Psoas muscle (tissue), 8 donors: ENCODE data around the gene PGLYRP2. TPM values are rescaled to one million over a fixed set of nuclear protein-coding genes. Genes with fewer than 3 reads are reported as not detected.

Experiments
- ATAC-seq, 4 donors: fragments of 200-7000 bp; cut with Tn5 transposase; one replicate each; pipeline ENCODE4 v1.9.1; 2020; ENCODE audit warnings: moderate library complexity in 3 of 4, mild to moderate bottlenecking in 2 of 4
- DNase-seq, 2 donors: peaks; one replicate each; pipeline ENCODE4 v3.0.0-alpha.2; 2020
- H3K27ac ChIP-seq: fragments of 200-600 bp; one replicate; pipeline ENCODE4 v1.8.0; 2022
- H3K27me3 ChIP-seq, 3 donors: fragments of 200-600 bp in 1 of 3; one replicate each; pipeline versions ENCODE4 v1.6.1 to v1.8.0; 2013 to 2022; ENCODE audit warnings: low read length in 2 of 3, mild to moderate bottlenecking in 2 of 3, moderate library complexity in 1 of 3; ENCODE audit not compliant: insufficient read depth in 3 of 3
- H3K36me3 ChIP-seq, 2 donors: fragments of 200-600 bp in 1 of 2; one replicate each; pipeline versions ENCODE4 v1.6.1 to v1.8.0; 2013 to 2022; ENCODE audit warnings: low read depth in 1 of 2, mild to moderate bottlenecking in 1 of 2, moderate library complexity in 1 of 2; ENCODE audit not compliant: insufficient read depth in 1 of 2
- H3K4me1 ChIP-seq: fragments of 200-600 bp; one replicate; pipeline ENCODE4 v1.8.0; 2022
- H3K4me3 ChIP-seq: fragments of 200-600 bp; one replicate; pipeline ENCODE4 v1.8.0; 2022; ENCODE audit warnings: mild to moderate bottlenecking
- H3K9me3 ChIP-seq: fragments of 200-600 bp; one replicate; pipeline ENCODE4 v1.8.0; 2022
- CTCF ChIP-seq: fragments of 200-600 bp; IDR thresholded peaks from one replicate; pipeline ENCODE4 v1.8.0; 2022; ENCODE audit warnings: antibody characterized with exemption
- WGBS, 3 donors: extraction: QIAGEN DNeasy Blood & Tissue Kit; methylation state at CpG; one replicate each; pipeline versions ENCODE4 v1.1.6 to v1.1.7; 2013; 5-methylcytosine and 5-hydroxymethylcytosine counted together
- intact Hi-C, 2 donors: fragments of 100-400 bp; cut with DNase I; formaldehyde crosslinking; loops; one replicate each; pipeline versions ENCODE4 v1.11.0 to v1.14.2; 2022
- polyA plus RNA-seq, 3 donors: library from polyadenylated mRNA; stranded (reverse); fragments of 200-250 nt; gene quantifications; one replicate each; pipeline ENCODE4 v1.2.3, GENCODE V29; 2013
- total RNA-seq, 4 donors: library from RNA; stranded (reverse); fragmentation: NEBNext Ultra II Directional in 2 of 4; extraction: Animal tissue kit (Norgen Biotek cat#: 25700) in 2 of 4; gene quantifications; one replicate each; pipeline versions ENCODE4 v1.2.1 to v1.2.4, GENCODE V29; 2021 to 2023
- donor health status: healthy with polysubstance abuse.
- donor health status: DM: no; HTN: no; CAD: no; lungs with moderate emphysema.
- donor health status: Bipolar disorder and iron deficiency.
- donor health status: healthy.
- donor health status: DM: yes; HTN: yes; CAD: no.
- donor health status: DM: no; HTN: no; CAD: no.
- donor health status: DM: no; HTN: no; CAD: no.
- donor health status: DM: yes; HTN: yes; CAD: no.

PGLYRP2 gene
- total and polyA plus RNA-seq, 7 donors = not detected

GRCh38 chr19:15431396-15432017 is 47.8 kb downstream of the PGLYRP2 start:
- H3K4me3 ChIP-seq = peak overlapping the region; percentile 70
- TF ChIP-seq CTCF = no peak
- H3K4me1 ChIP-seq = peaks cover 18% of the 10 kb centered on the region
- WGBS, 3 donors = 14 to 16% (median 14%) methylated on average over 7 of the region's 7 CpGs
- H3K9me3 ChIP-seq = no peaks in the 10 kb centered on the region
- no peaks in the 10 kb centered on the region for H3K27me3 ChIP-seq
- intact Hi-C loops = loop anchor here in 1 of 2 donors (2.0 to 10.0 kb wide), 2 partner anchors 31 to 177 kb away; no protein-coding TSS in a partner anchor
- peaks cover 3 to 34% of the 10 kb centered on the region in 2 donors for H3K36me3 ChIP-seq
- ATAC-seq (no peak), DNase-seq (peak in 1 of 2 donors; percentile 34)
- H3K27ac ChIP-seq = peak overlapping the region; percentile 82

DNA sequence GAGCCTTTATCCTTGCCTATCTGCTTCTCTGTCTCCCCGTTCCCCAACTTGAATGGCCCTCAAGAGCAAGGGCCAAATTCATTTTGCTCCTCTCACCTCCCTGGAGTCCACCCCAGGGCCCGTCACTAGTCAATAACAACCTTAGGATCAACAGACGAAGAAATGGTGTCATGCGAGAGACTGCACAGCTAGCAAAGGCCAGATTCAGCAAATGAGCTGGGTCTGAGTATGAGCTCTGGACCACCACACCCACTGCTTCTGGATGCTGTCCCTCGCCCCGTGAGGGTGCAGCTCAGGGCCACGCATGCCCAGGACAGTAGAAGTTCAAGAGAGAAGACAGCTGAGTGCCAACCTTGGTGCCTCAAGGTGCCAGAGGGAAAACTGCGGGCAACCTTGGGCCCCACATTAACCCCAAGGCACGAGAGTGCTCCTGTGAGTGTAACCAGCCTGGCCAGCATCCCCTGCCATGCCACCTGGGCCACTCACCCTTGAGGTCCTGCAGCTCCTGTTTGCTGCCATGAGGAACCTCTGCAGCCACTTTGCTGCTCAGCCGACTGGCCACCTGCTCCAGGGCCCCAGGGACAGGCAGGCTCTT is 48.7 kb downstream of the PGLYRP2 start:
- peak in 1 of 2 donors; percentile 28 for DNase-seq
- H3K27ac ChIP-seq = no peak overlapping the region
- H3K4me3 ChIP-seq = peak overlapping the region; percentile 70
- no peak for TF ChIP-seq CTCF
- no peaks in the 10 kb centered on the region for H3K9me3 ChIP-seq
- peaks cover 18% of the 10 kb centered on the region for H3K4me1 ChIP-seq
- H3K27me3 ChIP-seq = no peaks in the 10 kb centered on the region
- peaks cover 5 to 41% of the 10 kb centered on the region in 2 donors for H3K36me3 ChIP-seq
- intact Hi-C loops = loop anchor here in 1 of 2 donors (2.0 to 10.0 kb wide), 2 partner anchors 30 to 176 kb away; no protein-coding TSS in a partner anchor
- WGBS, 3 donors = 80 to 83% (median 83%) methylated on average over 10 of the region's 10 CpGs
- ATAC-seq = no peak

DNA sequence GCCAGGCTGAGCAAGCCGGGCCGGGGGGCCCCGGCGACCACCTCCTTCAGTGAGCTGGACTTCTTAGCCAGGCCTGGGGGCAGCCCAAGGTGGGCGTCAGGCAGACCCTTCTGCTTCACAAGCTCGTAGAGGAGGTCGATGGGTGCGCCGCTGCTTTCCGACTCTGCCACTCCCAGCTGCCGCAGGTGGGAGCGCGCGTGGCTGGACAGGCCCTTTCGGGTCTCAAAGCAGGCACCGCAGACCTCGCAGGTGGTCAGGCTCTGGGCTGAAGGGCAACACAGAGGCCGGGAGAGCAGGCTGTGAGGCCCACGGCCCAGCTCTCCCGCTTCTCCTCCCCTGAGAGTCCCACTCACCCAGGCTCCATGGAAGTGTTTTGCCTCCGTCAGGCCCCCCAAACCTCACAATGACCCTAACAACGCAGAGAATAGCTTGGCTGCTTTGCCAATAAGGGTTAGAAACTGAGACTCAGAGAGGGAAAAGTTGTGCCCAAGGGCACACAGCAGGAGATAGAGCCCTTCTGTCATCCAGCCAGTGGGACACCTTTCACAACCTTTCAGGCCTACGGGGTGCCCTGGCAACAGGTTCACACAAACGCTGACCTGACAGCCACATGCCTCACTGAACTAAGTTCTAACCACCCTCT is 49.4 kb downstream of the PGLYRP2 start:
- Histone ChIP-seq H3K4me3 (peak overlapping the region; percentile 70), H3K27me3 (no peaks in the 10 kb centered on the region), H3K9me3 (no peaks in the 10 kb centered on the region), H3K27ac (no peak overlapping the region), H3K36me3 (peaks cover 5 to 47% of the 10 kb centered on the region in 2 donors), H3K4me1 (peaks cover 18% of the 10 kb centered on the region)
- no peak for TF ChIP-seq CTCF
- intact Hi-C loops = loop anchor here in 1 of 2 donors (2.0 to 10.0 kb wide), 2 partner anchors 29 to 175 kb away; no protein-coding TSS in a partner anchor
- DNase-seq = peak in 1 of 2 donors; percentile 38
- 86 to 90% (median 88%) methylated on average over 21 to 24 of the region's 24 CpGs for WGBS, 3 donors
- no peak for ATAC-seq

DNA sequence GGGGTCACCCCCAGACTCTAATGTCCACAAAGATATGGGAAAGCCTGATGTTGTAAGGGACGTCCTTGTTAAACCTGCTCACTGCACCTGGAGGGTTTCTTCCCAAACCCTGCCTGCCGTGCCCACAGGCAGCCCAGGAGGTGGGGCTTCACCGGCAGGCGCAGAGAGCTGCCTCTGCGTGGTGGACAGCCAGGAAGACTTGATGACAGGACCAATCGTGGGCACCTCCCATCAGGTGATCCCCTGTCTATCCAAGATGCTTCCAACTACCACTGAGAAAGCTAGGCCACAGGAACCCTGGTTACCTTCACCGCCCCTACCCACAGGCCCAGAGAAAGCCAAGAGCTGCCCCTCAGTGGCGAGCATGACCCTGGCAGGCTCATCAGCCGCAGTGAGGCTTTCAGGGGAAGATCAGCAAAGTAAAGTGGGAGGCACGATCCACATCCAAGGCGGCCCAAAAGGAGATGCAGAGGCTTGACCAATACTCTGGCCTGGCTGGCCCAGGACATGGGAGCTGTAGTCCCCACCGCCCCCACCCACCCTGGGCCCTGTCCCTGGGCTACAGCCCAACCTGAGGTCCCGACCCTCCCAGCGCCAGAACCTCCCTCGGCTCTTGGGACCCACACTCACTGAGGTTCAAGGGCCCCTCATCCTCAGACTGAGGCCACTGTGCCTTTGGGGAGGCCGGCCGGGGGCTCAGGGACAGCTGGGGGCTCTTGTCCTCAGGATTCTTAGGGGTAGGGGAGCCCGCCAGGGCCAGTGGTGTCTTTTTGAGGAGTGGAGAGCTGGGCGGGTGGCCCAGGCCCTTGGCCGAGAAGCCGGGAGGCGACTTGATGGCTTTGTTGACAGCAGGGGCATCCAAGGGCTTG is 50.1 kb downstream of the PGLYRP2 start:
- no peak overlapping the region for H3K27ac ChIP-seq
- H3K27me3 ChIP-seq = no peaks in the 10 kb centered on the region
- intact Hi-C loops = no loop called here
- no peaks in the 10 kb centered on the region for H3K9me3 ChIP-seq
- H3K4me3 ChIP-seq = no peak overlapping the region
- WGBS, 3 donors = 89 to 91% (median 89%) methylated on average over 21 to 22 of the region's 22 CpGs
- H3K36me3 ChIP-seq = peaks cover 9 to 54% of the 10 kb centered on the region in 2 donors
- peaks cover 18% of the 10 kb centered on the region for H3K4me1 ChIP-seq
- peak in 1 of 2 donors; percentile 50 for DNase-seq
- no peak for ATAC-seq
- TF ChIP-seq CTCF = no peak
